ENCODE measurements around the gene RGS8.

DNA sequence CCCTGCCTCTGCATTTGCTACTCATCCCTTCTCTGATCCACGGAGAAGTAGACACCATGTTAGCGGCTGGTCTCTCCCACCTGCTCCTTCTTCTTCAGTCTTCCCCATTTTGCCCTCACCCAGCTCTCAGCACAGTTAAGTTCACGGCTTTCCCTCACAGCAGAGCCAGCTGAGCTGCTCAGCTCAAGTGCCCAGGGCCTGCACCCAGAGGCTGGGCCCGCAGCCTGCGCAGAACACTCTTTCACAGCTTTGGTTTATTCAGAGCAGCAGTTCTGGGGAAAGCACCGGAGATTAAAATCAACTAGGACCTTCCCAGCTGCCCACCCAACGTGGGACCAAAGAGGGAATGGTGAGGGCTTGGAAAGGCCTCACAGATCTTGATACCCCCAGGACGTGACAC, 41.9 kb downstream of the RGS8 start:
- TF ChIP-seq, protein P1, sequence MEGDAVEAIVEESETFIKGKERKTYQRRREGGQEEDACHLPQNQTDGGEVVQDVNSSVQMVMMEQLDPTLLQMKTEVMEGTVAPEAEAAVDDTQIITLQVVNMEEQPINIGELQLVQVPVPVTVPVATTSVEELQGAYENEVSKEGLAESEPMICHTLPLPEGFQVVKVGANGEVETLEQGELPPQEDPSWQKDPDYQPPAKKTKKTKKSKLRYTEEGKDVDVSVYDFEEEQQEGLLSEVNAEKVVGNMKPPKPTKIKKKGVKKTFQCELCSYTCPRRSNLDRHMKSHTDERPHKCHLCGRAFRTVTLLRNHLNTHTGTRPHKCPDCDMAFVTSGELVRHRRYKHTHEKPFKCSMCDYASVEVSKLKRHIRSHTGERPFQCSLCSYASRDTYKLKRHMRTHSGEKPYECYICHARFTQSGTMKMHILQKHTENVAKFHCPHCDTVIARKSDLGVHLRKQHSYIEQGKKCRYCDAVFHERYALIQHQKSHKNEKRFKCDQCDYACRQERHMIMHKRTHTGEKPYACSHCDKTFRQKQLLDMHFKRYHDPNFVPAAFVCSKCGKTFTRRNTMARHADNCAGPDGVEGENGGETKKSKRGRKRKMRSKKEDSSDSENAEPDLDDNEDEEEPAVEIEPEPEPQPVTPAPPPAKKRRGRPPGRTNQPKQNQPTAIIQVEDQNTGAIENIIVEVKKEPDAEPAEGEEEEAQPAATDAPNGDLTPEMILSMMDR (conservative IDR thresholded peaks at IDR 0.05; ENCODE audit: low read length): no peak
- no peak for TF ChIP-seq EZH2phosphoT487 (IDR thresholded peaks at IDR 0.05; ENCODE audit: borderline replicate concordance)

Measured in Loucy (cell line).